HEK293 (cell line): ENCODE results near the gene ACTR6.
A peak's percentile ranks its signal among the peaks of the same experiment; 100 is the strongest.

Experiments
- HOXA7 ChIP-seq: sonication (generic); formaldehyde crosslinking; IDR thresholded peaks from 2 replicates; pipeline ENCODE4 v1.8.1; 2022; ENCODE audit warnings: missing genetic modification reagents, borderline replicate concordance
- KLF10 ChIP-seq: fragments of 450-650 bp; IDR thresholded peaks from 2 replicates; pipeline ENCODE4 v1.5.1; 2018; ENCODE audit warnings: missing biosample characterization, mild to moderate bottlenecking, missing genetic modification characterization
- KLF8 ChIP-seq: fragments of 450-650 bp; formaldehyde crosslinking; IDR thresholded peaks from 2 replicates; pipeline ENCODE4 v1.5.1; 2016; ENCODE audit warnings: missing biosample characterization, missing genetic modification characterization
- KLF9 ChIP-seq: fragments of 450-650 bp; formaldehyde crosslinking; IDR thresholded peaks from 2 replicates; pipeline ENCODE4 v1.5.1; 2016; ENCODE audit warnings: missing biosample characterization, missing genetic modification characterization, low read depth
- OSR2 ChIP-seq: fragments of 450-650 bp; formaldehyde crosslinking; IDR thresholded peaks from 2 replicates; pipeline ENCODE4 v1.5.1; 2016; ENCODE audit warnings: missing biosample characterization, missing genetic modification characterization
- SP7 ChIP-seq: fragments of 450-650 bp; formaldehyde crosslinking; IDR thresholded peaks from 2 replicates; pipeline ENCODE4 v1.5.1; 2016; ENCODE audit warnings: missing biosample characterization, missing genetic modification characterization
- YY2 ChIP-seq: fragments of 450-650 bp; formaldehyde crosslinking; IDR thresholded peaks from 2 replicates; pipeline ENCODE4 v1.5.1; 2016; ENCODE audit warnings: missing biosample characterization, missing genetic modification characterization
- ZBTB10 ChIP-seq: fragments of 450-650 bp; formaldehyde crosslinking; IDR thresholded peaks from 2 replicates; pipeline ENCODE4 v1.5.1; 2016; ENCODE audit warnings: missing biosample characterization, missing genetic modification characterization
- ZBTB11 ChIP-seq: fragments of 450-650 bp; formaldehyde crosslinking; conservative IDR thresholded peaks from 2 replicates; pipeline ENCODE4 v1.5.1; 2016; ENCODE audit warnings: low read depth, missing biosample characterization, missing genetic modification characterization
- ZEB2 ChIP-seq: fragments of 450-650 bp; formaldehyde crosslinking; IDR thresholded peaks from 2 replicates; pipeline ENCODE4 v1.5.1; 2016; ENCODE audit warnings: missing biosample characterization, missing genetic modification characterization
- ZFP69B ChIP-seq: fragments of 450-650 bp; formaldehyde crosslinking; IDR thresholded peaks from 2 replicates; pipeline ENCODE4 v1.5.1; 2016; ENCODE audit warnings: missing biosample characterization, missing genetic modification characterization
- ZNF132 ChIP-seq: fragments of 450-650 bp; formaldehyde crosslinking; IDR thresholded peaks from 2 replicates; pipeline ENCODE4 v1.5.1; 2017; ENCODE audit warnings: missing biosample characterization, missing genetic modification characterization, borderline replicate concordance
- ZNF155 ChIP-seq: fragments of 450-650 bp; formaldehyde crosslinking; IDR thresholded peaks from 2 replicates; pipeline ENCODE4 v1.5.1; 2016; ENCODE audit warnings: missing biosample characterization, missing genetic modification characterization
- ZNF157 ChIP-seq: fragments of 450-650 bp; formaldehyde crosslinking; IDR thresholded peaks from 2 replicates; pipeline ENCODE4 v1.5.1; 2016; ENCODE audit warnings: missing biosample characterization, missing genetic modification characterization
- ZNF211 ChIP-seq: fragments of 450-650 bp; formaldehyde crosslinking; IDR thresholded peaks from 2 replicates; pipeline ENCODE4 v1.5.1; 2016; ENCODE audit warnings: low read depth, missing biosample characterization, missing genetic modification characterization
- ZNF223 ChIP-seq: fragments of 450-650 bp; formaldehyde crosslinking; IDR thresholded peaks from 2 replicates; pipeline ENCODE4 v1.5.1; 2016; ENCODE audit warnings: missing biosample characterization, missing genetic modification characterization
- ZNF292 ChIP-seq: fragments of 450-650 bp; formaldehyde crosslinking; IDR thresholded peaks from 2 replicates; pipeline ENCODE4 v1.5.1; 2016; ENCODE audit warnings: low read depth, missing biosample characterization, missing genetic modification characterization, borderline replicate concordance
- ZNF350 ChIP-seq: fragments of 450-650 bp; formaldehyde crosslinking; IDR thresholded peaks from 2 replicates; pipeline ENCODE4 v1.5.0; 2017; ENCODE audit warnings: missing biosample characterization, mild to moderate bottlenecking, missing genetic modification characterization
- ZNF362 ChIP-seq: fragments of 450-650 bp; formaldehyde crosslinking; IDR thresholded peaks from 2 replicates; pipeline ENCODE4 v1.5.1; 2016; ENCODE audit warnings: missing biosample characterization, missing genetic modification characterization
- ZNF549 ChIP-seq: fragments of 450-650 bp; IDR thresholded peaks from 2 replicates; pipeline ENCODE4 v1.5.1; 2018; ENCODE audit warnings: missing biosample characterization, missing genetic modification characterization, mild to moderate bottlenecking, inconsistent platforms, moderate library complexity
- ZNF585B ChIP-seq: fragments of 450-650 bp; formaldehyde crosslinking; IDR thresholded peaks from 2 replicates; pipeline ENCODE4 v1.5.1; 2016; ENCODE audit warnings: missing biosample characterization, missing genetic modification characterization
- ZNF623 ChIP-seq: fragments of 450-650 bp; formaldehyde crosslinking; IDR thresholded peaks from 2 replicates; pipeline ENCODE4 v1.5.1; 2016; ENCODE audit warnings: missing biosample characterization, missing genetic modification characterization
- ZNF664 ChIP-seq: fragments of 450-650 bp; formaldehyde crosslinking; IDR thresholded peaks from 2 replicates; pipeline ENCODE4 v1.5.1; 2016; ENCODE audit warnings: missing biosample characterization, missing genetic modification characterization
- ZNF791 ChIP-seq: fragments of 450-650 bp; formaldehyde crosslinking; IDR thresholded peaks from 2 replicates; pipeline ENCODE4 v1.5.1; 2016; ENCODE audit warnings: missing biosample characterization, missing genetic modification characterization
- ZNF837 ChIP-seq: fragments of 450-650 bp; formaldehyde crosslinking; IDR thresholded peaks from 2 replicates; pipeline ENCODE4 v1.5.1; 2016; ENCODE audit warnings: missing biosample characterization, missing genetic modification characterization
- ZSCAN5A ChIP-seq: fragments of 450-650 bp; formaldehyde crosslinking; IDR thresholded peaks from 2 replicates; pipeline ENCODE4 v1.5.1; 2016; ENCODE audit warnings: missing biosample characterization, missing genetic modification characterization
- TF ChIP-seq, protein P1 (sequence below): fragments of 450-650 bp; formaldehyde crosslinking; IDR thresholded peaks from 2 replicates; pipeline ENCODE4 v1.5.1; 2016; ENCODE audit warnings: missing biosample characterization, missing genetic modification characterization
- TF ChIP-seq, protein P2 (sequence below): fragments of 450-650 bp; formaldehyde crosslinking; IDR thresholded peaks from 2 replicates; pipeline ENCODE4 v1.5.1; 2016; ENCODE audit warnings: missing biosample characterization, missing genetic modification characterization

The ACTR6 gene

GRCh38 chr12:100199347-100200149, 1.1 kb upstream of the ACTR6 start (continued):
- TF ChIP-seq, protein P1, sequence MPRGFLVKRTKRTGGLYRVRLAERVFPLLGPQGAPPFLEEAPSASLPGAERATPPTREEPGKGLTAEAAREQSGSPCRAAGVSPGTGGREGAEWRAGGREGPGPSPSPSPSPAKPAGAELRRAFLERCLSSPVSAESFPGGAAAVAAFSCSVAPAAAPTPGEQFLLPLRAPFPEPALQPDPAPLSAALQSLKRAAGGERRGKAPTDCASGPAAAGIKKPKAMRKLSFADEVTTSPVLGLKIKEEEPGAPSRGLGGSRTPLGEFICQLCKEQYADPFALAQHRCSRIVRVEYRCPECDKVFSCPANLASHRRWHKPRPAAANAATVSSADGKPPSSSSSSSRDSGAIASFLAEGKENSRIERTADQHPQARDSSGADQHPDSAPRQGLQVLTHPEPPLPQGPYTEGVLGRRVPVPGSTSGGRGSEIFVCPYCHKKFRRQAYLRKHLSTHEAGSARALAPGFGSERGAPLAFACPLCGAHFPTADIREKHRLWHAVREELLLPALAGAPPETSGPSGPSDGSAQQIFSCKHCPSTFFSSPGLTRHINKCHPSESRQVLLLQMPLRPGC (tag by site-specific recombination), result no peak
- no peak for TF ChIP-seq ZNF837 (tag by site-specific recombination)
- no peak for TF ChIP-seq KLF9 (tag by site-specific recombination)
- TF ChIP-seq ZNF585B (tag by site-specific recombination), result peak; percentile 50
- no peak for TF ChIP-seq ZNF549 (tag by site-specific recombination)
- no peak for TF ChIP-seq ZNF350 (tag by site-specific recombination)
- TF ChIP-seq, protein P2, sequence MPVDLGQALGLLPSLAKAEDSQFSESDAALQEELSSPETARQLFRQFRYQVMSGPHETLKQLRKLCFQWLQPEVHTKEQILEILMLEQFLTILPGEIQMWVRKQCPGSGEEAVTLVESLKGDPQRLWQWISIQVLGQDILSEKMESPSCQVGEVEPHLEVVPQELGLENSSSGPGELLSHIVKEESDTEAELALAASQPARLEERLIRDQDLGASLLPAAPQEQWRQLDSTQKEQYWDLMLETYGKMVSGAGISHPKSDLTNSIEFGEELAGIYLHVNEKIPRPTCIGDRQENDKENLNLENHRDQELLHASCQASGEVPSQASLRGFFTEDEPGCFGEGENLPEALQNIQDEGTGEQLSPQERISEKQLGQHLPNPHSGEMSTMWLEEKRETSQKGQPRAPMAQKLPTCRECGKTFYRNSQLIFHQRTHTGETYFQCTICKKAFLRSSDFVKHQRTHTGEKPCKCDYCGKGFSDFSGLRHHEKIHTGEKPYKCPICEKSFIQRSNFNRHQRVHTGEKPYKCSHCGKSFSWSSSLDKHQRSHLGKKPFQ, result no peak
- no peak for TF ChIP-seq ZEB2 (tag by site-specific recombination)
- no peak for TF ChIP-seq ZNF211 (tag by site-specific recombination)
- TF ChIP-seq ZNF623, result no peak
- no peak for TF ChIP-seq SP7
- TF ChIP-seq ZNF292 (tag by site-specific recombination), result no peak
- no peak for TF ChIP-seq ZNF157
- TF ChIP-seq ZSCAN5A (tag by site-specific recombination), result peak; percentile 88; the same call in 1 of the 2 replicates
- TF ChIP-seq YY2 (tag by site-specific recombination), result no peak
- peak; percentile 42; the same call in 1 of the 2 replicates for TF ChIP-seq KLF10 (tag by site-specific recombination)
- TF ChIP-seq ZBTB10 (tag by site-specific recombination), result 0 out of 2 replicates have a peak, but pooled peaks have one; percentile 27
- no peak for TF ChIP-seq ZNF155 (tag by site-specific recombination)
- TF ChIP-seq ZNF791, result no peak
- TF ChIP-seq HOXA7, result no peak
- TF ChIP-seq ZNF664 (tag by site-specific recombination), result no peak
- no peak for TF ChIP-seq OSR2
- TF ChIP-seq ZNF362, result no peak
- TF ChIP-seq ZNF223, result no peak
- peak; percentile 43; the same call in 1 of the 2 replicates for TF ChIP-seq KLF8 (tag by site-specific recombination)
- TF ChIP-seq ZFP69B (tag by site-specific recombination), result no peak
- peak; percentile 77 for TF ChIP-seq ZBTB11
- no peak for TF ChIP-seq ZNF132
